Upper lobe of right lung (tissue), 1 donor: Measurements from ENCODE around the gene PLA2G2A. TPM values are rescaled to one million over a fixed set of nuclear protein-coding genes. Genes with fewer than 3 reads are reported as not detected.

Experiments used
- ATAC-seq: fragments of 200-7000 bp; cut with Tn5 transposase; one replicate; pipeline ENCODE4 v1.9.1; 2020; ENCODE audit warnings: mild to moderate bottlenecking, moderate library complexity
- DNase-seq: peaks from one replicate; pipeline ENCODE4 v3.0.0-alpha.2; 2020
- H3K27ac ChIP-seq: fragments of 200-600 bp; one replicate; pipeline ENCODE4 v1.8.0; 2022
- H3K27me3 ChIP-seq: fragments of 200-600 bp; one replicate; pipeline ENCODE4 v1.8.0; 2022; ENCODE audit warnings: mild to moderate bottlenecking
- H3K36me3 ChIP-seq: fragments of 200-600 bp; one replicate; pipeline ENCODE4 v1.8.0; 2022
- H3K4me1 ChIP-seq: fragments of 200-600 bp; one replicate; pipeline ENCODE4 v1.8.0; 2022
- H3K4me3 ChIP-seq: fragments of 200-600 bp; one replicate; pipeline ENCODE4 v1.8.0; 2022; ENCODE audit warnings: mild to moderate bottlenecking
- H3K9me3 ChIP-seq: fragments of 200-600 bp; one replicate; pipeline ENCODE4 v1.8.0; 2022
- CTCF ChIP-seq: fragments of 200-600 bp; IDR thresholded peaks from one replicate; pipeline ENCODE4 v1.8.0; 2022; ENCODE audit warnings: antibody characterized with exemption
- intact Hi-C: fragments of 100-400 bp; cut with DNase I; formaldehyde crosslinking; loops from one replicate; pipeline ENCODE4 v1.11.0; 2022
- long read RNA-seq: library from polyadenylated mRNA; unstranded; transcript quantifications from one replicate; pipeline ENCODE4 v2.0.0, GENCODE V29; 2021
- total RNA-seq: library from RNA; stranded (reverse); fragmentation: NEBNext Ultra II Directional; extraction: Animal tissue kit (Norgen Biotek cat#: 25700); gene quantifications from one replicate; pipeline ENCODE4 v1.2.1, GENCODE V29; 2021
- donor health status: DM: no; HTN: yes; CAD: no; lungs with severe emphysema.

PLA2G2A gene
- total RNA-seq = 19.7 TPM
- long read RNA-seq, partial matches to known transcripts = 1 of 6 reads
- long read RNA-seq, other reads (novel, unspliced or antisense) = 2 of 6 reads

- Histone ChIP-seq H3K36me3 (no peaks in the 10 kb centered on the region), H3K4me3 (no peak within 1 kb of the TSS), H3K27me3 (no peaks in the 10 kb centered on the region), H3K4me1 (peaks cover 18% of the 10 kb centered on the region), H3K9me3 (no peaks in the 10 kb centered on the region), H3K27ac (no peak within 1 kb of the TSS)
- no peak for TF ChIP-seq CTCF
- ATAC-seq (peak; percentile 25), DNase-seq (no peak)
- intact Hi-C loops = no loop called here
Observed at GRCh38 chr1:19979494-19979977, at the start of gene PLA2G2A. Gene PLA2G2A (minus strand): TSS chr1:19979618. CDS start chr1:19978773, 845 bp downstream.

- ATAC-seq (no peak), DNase-seq (no peak)
- Histone ChIP-seq H3K36me3 (no peaks in the 10 kb centered on the region), H3K27ac (no peak overlapping the region), H3K9me3 (no peaks in the 10 kb centered on the region), H3K27me3 (peaks cover 6% of the 10 kb centered on the region), H3K4me1 (no peaks in the 10 kb centered on the region), H3K4me3 (no peak overlapping the region)
- intact Hi-C loops = no loop called here
- no peak for TF ChIP-seq CTCF
Observed at GRCh38 chr1:20028726-20029125, 49.3 kb upstream of the PLA2G2A start.

GRCh38 chr1:20028125-20028524, 48.7 kb upstream of the PLA2G2A start:
- DNase-seq (no peak), ATAC-seq (no peak)
- intact Hi-C loops = no loop called here
- Histone ChIP-seq H3K9me3 (no peaks in the 10 kb centered on the region), H3K27ac (no peak overlapping the region), H3K36me3 (no peaks in the 10 kb centered on the region), H3K4me3 (no peak overlapping the region), H3K4me1 (no peaks in the 10 kb centered on the region), H3K27me3 (peaks cover 3% of the 10 kb centered on the region)
- no peak for TF ChIP-seq CTCF

- no peak for TF ChIP-seq CTCF
- no peak overlapping the region for H3K4me3 ChIP-seq
- no peaks in the 10 kb centered on the region for H3K36me3 ChIP-seq
- DNase-seq (no peak), ATAC-seq (no peak)
- intact Hi-C loops = no loop called here
- H3K4me1 ChIP-seq = no peaks in the 10 kb centered on the region
- no peaks in the 10 kb centered on the region for H3K27me3 ChIP-seq
- H3K9me3 ChIP-seq = peaks cover 6% of the 10 kb centered on the region
- H3K27ac ChIP-seq = no peak overlapping the region
Observed at GRCh38 chr1:20017741-20018140, 38.3 kb upstream of the PLA2G2A start.

GRCh38 chr1:20014153-20014552, 34.7 kb upstream of the PLA2G2A start:
- no peak overlapping the region for H3K27ac ChIP-seq
- H3K27me3 ChIP-seq = no peaks in the 10 kb centered on the region
- no peaks in the 10 kb centered on the region for H3K36me3 ChIP-seq
- no peak overlapping the region for H3K4me3 ChIP-seq
- no peak for ATAC-seq
- peaks cover 6% of the 10 kb centered on the region for H3K9me3 ChIP-seq
- intact Hi-C loops = no loop called here
- no peak for DNase-seq
- H3K4me1 ChIP-seq = no peaks in the 10 kb centered on the region
- no peak for TF ChIP-seq CTCF

GRCh38 chr1:20010016-20010415, 30.6 kb upstream of the PLA2G2A start:
- Histone ChIP-seq H3K4me3 (no peak overlapping the region), H3K27ac (no peak overlapping the region), H3K36me3 (no peaks in the 10 kb centered on the region), H3K4me1 (no peaks in the 10 kb centered on the region), H3K27me3 (no peaks in the 10 kb centered on the region), H3K9me3 (no peaks in the 10 kb centered on the region)
- intact Hi-C loops = no loop called here
- ATAC-seq (no peak), DNase-seq (no peak)
- no peak for TF ChIP-seq CTCF
